IMR-90 (cell line): ENCODE results near the gene NF2. TPM values are rescaled to one million over a fixed set of nuclear protein-coding genes. Genes with fewer than 3 reads are reported as not detected.

Source experiments
- ATAC-seq: fragments of 200-7000 bp; cut with Tn5 transposase; 2 replicates; pipeline ENCODE4 v1.9.1; 2020; ENCODE audit warnings: low read depth, mild to moderate bottlenecking, moderate library complexity
- BruUV-seq: library from RNA; stranded (reverse); fragments of 400-500 nt; replicated peaks from 2 replicates; lab custom pipeline; 2021; lab: Mats Ljungman, UMichigan
- CTCF ChIA-PET: fragments of 300-600 bp; formaldehyde crosslinking; extraction: SDS; loops from one replicate; lab custom pipeline; 2021; ENCODE audit warnings: antibody characterized with exemption; lab: Yijun Ruan, JAX
- POLR2A ChIA-PET: fragments of 300-600 bp; sonication (Branson Sonifier 250); formaldehyde crosslinking; loops from one replicate; lab custom pipeline; 2022; ENCODE audit warnings: antibody characterized with exemption; ENCODE audit not compliant: unreplicated experiment; lab: Charles Lee
- DNase-seq: peaks from one replicate; pipeline ENCODE4 v3.0.0; 2013
- H2AFZ ChIP-seq: replicated peaks from 2 replicates; pipeline ENCODE3; 2013; ENCODE audit warnings: low read length, mild to moderate bottlenecking; ENCODE audit not compliant: poor library complexity
- H2AK5ac ChIP-seq: 2 replicates; pipeline ENCODE4 v1.6.1; 2013; ENCODE audit warnings: low read depth, low read length, inconsistent platforms
- H2AK9ac ChIP-seq: replicated peaks from 2 replicates; pipeline ENCODE3; 2013; ENCODE audit warnings: mild to moderate bottlenecking, low read depth, low read length, moderate library complexity; ENCODE audit not compliant: poor library complexity
- H2BK120ac ChIP-seq: 2 replicates; pipeline ENCODE4 v1.6.1; 2013; ENCODE audit warnings: low read depth, low read length, inconsistent platforms
- H2BK15ac ChIP-seq: 3 replicates; pipeline ENCODE4 v1.6.1; 2013; ENCODE audit warnings: low read depth, low read length, inconsistent platforms
- H2BK20ac ChIP-seq: 2 replicates; pipeline ENCODE4 v1.6.1; 2013; ENCODE audit warnings: low read depth, mild to moderate bottlenecking, inconsistent platforms, low read length, moderate library complexity
- H2BK5ac ChIP-seq: 2 replicates; pipeline ENCODE4 v1.6.1; 2013; ENCODE audit warnings: mild to moderate bottlenecking, low read depth, low read length, inconsistent platforms; ENCODE audit not compliant: poor library complexity, severe bottlenecking
- H3K14ac ChIP-seq: replicated peaks from 2 replicates; pipeline ENCODE4 v1.6.1; 2013; ENCODE audit warnings: low read depth, low read length, inconsistent platforms
- H3K18ac ChIP-seq: 2 replicates; pipeline ENCODE4 v1.6.1; 2013; ENCODE audit warnings: low read depth, low read length, control low read depth
- H3K23ac ChIP-seq: 2 replicates; pipeline ENCODE4 v1.6.1; 2013; ENCODE audit warnings: low read depth, low read length, inconsistent platforms
- H3K27ac ChIP-seq: 2 replicates; pipeline ENCODE4 v1.5.1; 2013; ENCODE audit warnings: mild to moderate bottlenecking, control low read depth, low read length; ENCODE audit not compliant: insufficient read depth
- H3K27me3 ChIP-seq: 2 replicates; pipeline ENCODE4 v1.6.1; 2013; ENCODE audit warnings: low read length; ENCODE audit not compliant: control insufficient read depth, insufficient read depth
- H3K36me3 ChIP-seq: 2 replicates; pipeline ENCODE4 v1.6.1; 2013; ENCODE audit warnings: low read length, mixed read lengths; ENCODE audit not compliant: control insufficient read depth, insufficient read depth
- H3K4ac ChIP-seq: 2 replicates; pipeline ENCODE4 v1.6.1; 2013; ENCODE audit warnings: low read depth, low read length, inconsistent platforms
- H3K4me1 ChIP-seq: 2 replicates; pipeline ENCODE4 v1.6.1; 2013; ENCODE audit warnings: low read length, mixed read lengths; ENCODE audit not compliant: control insufficient read depth, insufficient read depth
- H3K4me2 ChIP-seq: 2 replicates; pipeline ENCODE4 v1.6.1; 2013; ENCODE audit warnings: low read depth, mild to moderate bottlenecking, control low read depth, low read length, moderate library complexity
- H3K4me3 ChIP-seq: 2 replicates; pipeline ENCODE4 v1.5.1; 2013; ENCODE audit warnings: low read depth, mild to moderate bottlenecking, control low read depth, low read length, moderate library complexity; ENCODE audit not compliant: insufficient read depth
- H3K56ac ChIP-seq: 2 replicates; pipeline ENCODE4 v1.6.1; 2013; ENCODE audit warnings: low read length, inconsistent platforms; ENCODE audit not compliant: insufficient read depth; ENCODE audit errors: extremely low read depth
- H3K79me1 ChIP-seq, 2 experiments: 2 replicates each; pipeline ENCODE4 v1.6.1; 2013; ENCODE audit warnings: low read length in 2 of 2, inconsistent platforms in 1 of 2, low read depth in 1 of 2
- H3K9ac ChIP-seq: 2 replicates; pipeline ENCODE4 v1.6.1; 2013; ENCODE audit warnings: low read depth, low read length, control low read depth
- H3K9me1 ChIP-seq: 2 replicates; pipeline ENCODE4 v1.6.1; 2013; ENCODE audit warnings: low read length, inconsistent platforms; ENCODE audit not compliant: insufficient read depth
- H3K9me3 ChIP-seq: 2 replicates; pipeline ENCODE4 v1.6.1; 2013; ENCODE audit warnings: low read length; ENCODE audit not compliant: control insufficient read depth, insufficient read depth
- H4K20me1 ChIP-seq: 2 replicates; pipeline ENCODE4 v1.6.1; 2013; ENCODE audit warnings: low read length, inconsistent platforms; ENCODE audit not compliant: insufficient read depth
- H4K5ac ChIP-seq: 2 replicates; pipeline ENCODE4 v1.6.1; 2013; ENCODE audit warnings: mild to moderate bottlenecking, low read depth, low read length, control low read depth
- H4K8ac ChIP-seq, 2 experiments: 2 replicates each; pipeline ENCODE4 v1.6.1; 2013; ENCODE audit warnings: low read depth in 2 of 2, low read length in 2 of 2, control low read depth in 1 of 2, inconsistent platforms in 1 of 2
- H4K91ac ChIP-seq: 2 replicates; pipeline ENCODE4 v1.6.1; 2013; ENCODE audit warnings: low read depth, low read length, inconsistent platforms; ENCODE audit not compliant: insufficient read depth
- FOS ChIP-seq: fragments of 150-350 bp; IDR thresholded peaks from 2 replicates; pipeline ENCODE4 v1.6.1; 2016; ENCODE audit warnings: low read depth, low read length
- WGBS, 2 experiments: methylation state at CpG; one replicate each; pipeline versions ENCODE4 v1.1.5 to v1.1.7; 2013; ENCODE audit warnings: missing lambda C conversion rate in 2 of 2; ENCODE audit not compliant: insufficient read length in 1 of 2; ENCODE audit errors: extremely low coverage in 2 of 2; 5-methylcytosine and 5-hydroxymethylcytosine counted together
- dilution Hi-C: fragments of 300-500 bp; cut with HindIII; formaldehyde crosslinking; loops from one replicate; pipeline ENCODE4 v1.14.3; 2018; ENCODE audit warnings: low sequenced_read_pairs; ENCODE audit not compliant: unreplicated experiment
- in situ Hi-C: fragments of 300-500 bp; cut with MboI; formaldehyde crosslinking; loops from 3 replicates; pipeline ENCODE4 v1.14.3; 2019; ENCODE audit warnings: low sequenced_read_pairs, inconsistent platforms, mixed read lengths
- intact Hi-C: fragments of 100-400 bp; cut with micrococcal nuclease; formaldehyde crosslinking; loops from 2 replicates; pipeline ENCODE4 v1.10.0; 2022
- polyA plus RNA-seq, 3 experiments: library from polyadenylated mRNA; depleted of rRNA; stranded (reverse); fragments of >200 nt; gene quantifications; 2 replicates each; pipeline ENCODE4 v1.2.3, GENCODE V29; 2012; ENCODE audit warnings: low replicate concordance in 1 of 3
- total RNA-seq: library from RNA; depleted of rRNA; stranded (reverse); fragments of >200 nt; gene quantifications from 2 replicates; pipeline ENCODE4 v1.2.3, GENCODE V29; 2012

The NF2 gene
- total and polyA plus RNA-seq, 2 of the 4 experiments (the other 2 are of a cell fraction) = 59.0 to 151 TPM

GRCh38 chr22:29693671-29694070 is 90.2 kb downstream of the NF2 start:
- no peak overlapping the region for H2BK20ac ChIP-seq
- ChIA-PET POLR2A (interaction anchor here (0.6 kb wide), 1 partner anchor 107 kb away, joined by 3 read pairs; no protein-coding TSS in a partner anchor), CTCF (no interaction called here)
- H3K27me3 ChIP-seq = no peaks in the 10 kb centered on the region
- no TSS peak for BruUV-seq
- dilution Hi-C loops = loop anchor here (25.0 kb wide), 1 partner anchor 344 kb away; no protein-coding TSS in a partner anchor
- no peak overlapping the region for H2BK5ac ChIP-seq
- no peak overlapping the region for H3K27ac ChIP-seq
- H3K79me1 ChIP-seq = peaks cover 4 to 18% of the 10 kb centered on the region in 2 experiments; a peak in 3 of 4 replicates
- DNase-seq (no peak), ATAC-seq (no peak)
- no peak overlapping the region for H4K91ac ChIP-seq
- no peak overlapping the region for H3K9ac ChIP-seq
- no peak overlapping the region for H3K23ac ChIP-seq
- in situ Hi-C loops = no loop called here
- H3K36me3 ChIP-seq = peaks cover 45% of the 10 kb centered on the region
- no peak for TF ChIP-seq FOS
- H3K18ac ChIP-seq = no peak overlapping the region
- H3K14ac ChIP-seq = no peak overlapping the region
- no peaks in the 10 kb centered on the region for H3K9me3 ChIP-seq
- H3K4ac ChIP-seq = no peak overlapping the region
- no peak overlapping the region for H2AK5ac ChIP-seq
- no peaks in the 10 kb centered on the region for H3K9me1 ChIP-seq
- H3K56ac ChIP-seq = no peak overlapping the region
- H3K4me2 ChIP-seq = no peak overlapping the region
- WGBS, 2 experiments = no CpG with 5 or more reads among the region's 9 CpGs
- H4K5ac ChIP-seq = no peak overlapping the region
- H2BK120ac ChIP-seq = no peak overlapping the region
- 0 out of 2 replicates have a peak, but pooled peaks cover 2% of the 10 kb centered on the region for H3K4me1 ChIP-seq
- H2BK15ac ChIP-seq = no peak overlapping the region
- peaks cover 9% of the 10 kb centered on the region for H4K20me1 ChIP-seq
- no peak overlapping the region for H2AFZ ChIP-seq
- H4K8ac ChIP-seq = no peak overlapping the region
- intact Hi-C loops = no loop called here
- no peak overlapping the region for H2AK9ac ChIP-seq
- no peak overlapping the region for H3K4me3 ChIP-seq
